HCT116 (cell line): ENCODE data around the gene AGRP. TPM values are rescaled to one million over a fixed set of nuclear protein-coding genes. Genes with fewer than 3 reads are reported as not detected.

Experiments
- ATAC-seq: fragments of 200-7000 bp; cut with Tn5 transposase; 2 replicates; pipeline ENCODE4 v1.9.1; 2020; ENCODE audit warnings: mild to moderate bottlenecking, moderate library complexity
- BruUV-seq: library from RNA; stranded (reverse); fragments of 400-500 nt; replicated peaks from 2 replicates; lab custom pipeline; 2021; lab: Mats Ljungman, UMichigan
- CTCF ChIA-PET: fragments of 300-600 bp; sonication (Branson Sonifier 250); formaldehyde crosslinking; loops from one replicate; lab custom pipeline; 2021; ENCODE audit warnings: antibody characterized with exemption; lab: Charles Lee
- POLR2A ChIA-PET: fragments of 300-600, 350-600 bp; sonication (Branson Sonifier 250); formaldehyde crosslinking; loops from one replicate; lab custom pipeline; 2021; ENCODE audit warnings: antibody characterized with exemption; lab: Charles Lee
- RAD21 ChIA-PET, 2 experiments: fragments of 300-600 bp; sonication (Branson Sonifier 250); formaldehyde crosslinking; loops; one replicate each; lab custom pipeline; 2023; ENCODE audit warnings: low total read pairs in 2 of 2; ENCODE audit not compliant: uncharacterized antibody in 2 of 2, unreplicated experiment in 2 of 2, low non-redundant PET in 1 of 2; lab: Charles Lee
- DNase-seq: peaks from one replicate; pipeline ENCODE4 v3.0.0-alpha.2; 2010; ENCODE audit warnings: low read depth, low spot score
- H2AFZ ChIP-seq: fragments of 200-600 bp; shearing (Covaris generic), sonication (generic); 2 replicates; pipeline ENCODE4 v1.6.1; 2017; ENCODE audit warnings: low read depth, mixed run types, mixed read lengths, antibody characterized with exemption, low read length; ENCODE audit not compliant: poor library complexity, severe bottlenecking
- H3K27ac ChIP-seq: 2 replicates; pipeline ENCODE4 v1.5.1; 2012; ENCODE audit warnings: low read depth, low read length
- H3K27me3 ChIP-seq: fragments of 200-600 bp; sonication (generic); 2 replicates; pipeline ENCODE4 v1.6.1; 2016; ENCODE audit warnings: mixed run types, low read length, mixed read lengths; ENCODE audit not compliant: insufficient read depth
- H3K36me3 ChIP-seq, 2 experiments: fragments of 200-500 bp in 1 of 2; fragments of 200-600 bp in 1 of 2; sonication (Bioruptor generic) in 1 of 2; sonication (generic) in 1 of 2; 2 replicates each; pipeline versions ENCODE4 v1.5.1 to v1.6.1; 2014 to 2016; ENCODE audit warnings: low read length in 2 of 2, inconsistent platforms in 1 of 2, mixed read lengths in 1 of 2, mixed run types in 1 of 2; ENCODE audit not compliant: insufficient read depth in 2 of 2, control insufficient read depth in 1 of 2
- H3K4me1 ChIP-seq, 2 experiments: fragments of 200-600 bp in 1 of 2; sonication (generic) in 1 of 2; 2 replicates each; pipeline versions ENCODE4 v1.5.1 to v1.6.1; 2012 to 2017; ENCODE audit warnings: low read length in 2 of 2, inconsistent platforms in 1 of 2, mild to moderate bottlenecking in 1 of 2, mixed read lengths in 1 of 2, mixed run types in 1 of 2, moderate library complexity in 1 of 2; ENCODE audit not compliant: insufficient read depth in 2 of 2, control insufficient read depth in 1 of 2
- H3K4me2 ChIP-seq: fragments of 200-600 bp; sonication (generic); 2 replicates; pipeline ENCODE4 v1.6.1; 2017; ENCODE audit warnings: mixed run types, low read length, mixed read lengths
- H3K4me3 ChIP-seq, 2 experiments: fragments of 200-600 bp in 1 of 2; sonication (generic) in 1 of 2; replicated peaks in 1 of 2; 2 replicates each; pipeline ENCODE4 v1.5.1; 2011 to 2016; ENCODE audit warnings: low read length in 2 of 2, control low read depth in 1 of 2, low read depth in 1 of 2, mild to moderate bottlenecking in 1 of 2, mixed read lengths in 1 of 2, mixed run types in 1 of 2
- H3K79me2 ChIP-seq: fragments of 200-600 bp; sonication (generic); 2 replicates; pipeline ENCODE4 v1.6.1; 2017; ENCODE audit warnings: mild to moderate bottlenecking, mixed run types, low read length, moderate library complexity, mixed read lengths; ENCODE audit not compliant: insufficient read depth
- H3K9ac ChIP-seq: fragments of 200-600 bp; sonication (generic); 2 replicates; pipeline ENCODE4 v1.6.1; 2016; ENCODE audit warnings: low read length, mixed read lengths
- H3K9me2 ChIP-seq: fragments of 200-600 bp; sonication (generic), shearing (Covaris generic); 2 replicates; pipeline ENCODE4 v1.6.1; 2017; ENCODE audit warnings: mixed run types, mild to moderate bottlenecking, moderate library complexity; ENCODE audit not compliant: insufficient read depth
- H3K9me3 ChIP-seq, 2 experiments: fragments of 200-500 bp in 1 of 2; fragments of 200-600 bp in 1 of 2; sonication (Bioruptor generic) in 1 of 2; sonication (generic) in 1 of 2; 2 replicates each; pipeline ENCODE4 v1.6.1; 2014 to 2017; ENCODE audit warnings: low read length in 2 of 2, mixed read lengths in 2 of 2, inconsistent platforms in 1 of 2, low read depth in 1 of 2, mild to moderate bottlenecking in 1 of 2, mixed run types in 1 of 2, moderate library complexity in 1 of 2; ENCODE audit not compliant: control insufficient read depth in 1 of 2, insufficient read depth in 1 of 2
- H4K20me1 ChIP-seq: fragments of 200-600 bp; sonication (generic), shearing (Covaris generic); 2 replicates; pipeline ENCODE4 v1.6.1; 2017; ENCODE audit warnings: mixed run types, mild to moderate bottlenecking, moderate library complexity; ENCODE audit not compliant: insufficient read depth
- ATF3 ChIP-seq: IDR thresholded peaks from 2 replicates; pipeline ENCODE4 v1.6.1; 2012
- CEBPB ChIP-seq: IDR thresholded peaks from 2 replicates; pipeline ENCODE4 v1.6.1; 2012; ENCODE audit warnings: low read depth
- EGR1 ChIP-seq: IDR thresholded peaks from 2 replicates; pipeline ENCODE4 v1.6.1; 2012; ENCODE audit warnings: low read depth
- EZH2phosphoT487 ChIP-seq: fragments of 200-600 bp; IDR thresholded peaks from 2 replicates; pipeline ENCODE4 v1.6.1; 2018; ENCODE audit warnings: antibody characterized with exemption, borderline replicate concordance
- JUND ChIP-seq: IDR thresholded peaks from 2 replicates; pipeline ENCODE4 v1.6.1; 2012
- POLR2A ChIP-seq: IDR thresholded peaks from 2 replicates; pipeline ENCODE4 v1.7.0; 2011; ENCODE audit warnings: borderline replicate concordance; ENCODE audit not compliant: insufficient read depth, insufficient read length; ENCODE audit errors: extremely low read depth
- POLR2AphosphoS5 ChIP-seq: IDR thresholded peaks from 2 replicates; pipeline ENCODE4 v1.6.1; 2011; ENCODE audit warnings: mild to moderate bottlenecking, low read depth, low read length, moderate library complexity
- RAD21 ChIP-seq: IDR thresholded peaks from 2 replicates; pipeline ENCODE4 v1.6.1; 2012; ENCODE audit warnings: low read depth, mild to moderate bottlenecking
- SP1 ChIP-seq: IDR thresholded peaks from 2 replicates; pipeline ENCODE4 v1.6.1; 2012; ENCODE audit warnings: low read depth
- ZFX ChIP-seq: fragments of 450-650 bp; IDR thresholded peaks from 2 replicates; pipeline ENCODE4 v1.6.1; 2017
- intact Hi-C: fragments of 100-400 bp; cut with micrococcal nuclease; formaldehyde crosslinking; loops from 2 replicates; pipeline ENCODE4 v1.10.0; 2022
- total RNA-seq: library from RNA; stranded (reverse); gene quantifications from one replicate; pipeline ENCODE4 v1.2.1, GENCODE V29; 2021; ENCODE audit not compliant: unreplicated experiment
- TF ChIP-seq, protein P1 (sequence below): IDR thresholded peaks from 2 replicates; pipeline ENCODE4 v1.6.1; 2011; ENCODE audit warnings: mild to moderate bottlenecking, low read length, moderate library complexity; ENCODE audit not compliant: insufficient replicate concordance; ENCODE audit errors: extremely low read depth
- TF ChIP-seq, protein P2 (sequence below): IDR thresholded peaks from 2 replicates; pipeline ENCODE4 v1.6.1; 2012

AGRP gene
- total RNA-seq, 1 experiment from 2014 or later, result not detected

- intact Hi-C loops, result loop anchor here (1.0 kb wide), 3 partner anchors 19 to 187 kb away; no protein-coding TSS in a partner anchor
- Histone ChIP-seq H3K27me3 (no peaks in the 10 kb centered on the region), H3K4me1 (peaks cover 0 to 3% of the 10 kb centered on the region in 2 experiments; a peak in 1 of 4 replicates), H3K9me2 (no peaks in the 10 kb centered on the region), H4K20me1 (no peaks in the 10 kb centered on the region), H3K9me3 (no peaks in the 10 kb centered on the region), H3K79me2 (no peaks in the 10 kb centered on the region), H3K27ac (no peak overlapping the region), H3K4me3 (no peak overlapping the region), H3K4me2 (no peak overlapping the region), H3K36me3 (no peaks in the 10 kb centered on the region; a peak in 1 of 4 replicates), H3K9ac (no peak overlapping the region), H2AFZ (no peak overlapping the region)
- ChIA-PET CTCF (interaction anchor here (1.1 to 3.5 kb wide), 13 partner anchors 12 to 552 kb away, joined by 3 to 41 read pairs (median 4); partner anchors contain the start of genes HSD11B2 and ZDHHC1), POLR2A (no interaction called here), RAD21 (interaction anchor here (0.9 to 2.0 kb wide), 4 partner anchors 19 to 186 kb away, joined by 3 to 7 read pairs (median 4); no protein-coding TSS in a partner anchor)
- ATAC-seq (no peak), DNase-seq (no peak)
- BruUV-seq, result no TSS peak
- TF ChIP-seq ATF3 (no peak), POLR2A (no peak), RAD21 (no peak), CEBPB (no peak), EGR1 (no peak), EZH2phosphoT487 (no peak), JUND (no peak), POLR2AphosphoS5 (no peak), ZFX (no peak), SP1 (no peak)
- TF ChIP-seq, protein P1, sequence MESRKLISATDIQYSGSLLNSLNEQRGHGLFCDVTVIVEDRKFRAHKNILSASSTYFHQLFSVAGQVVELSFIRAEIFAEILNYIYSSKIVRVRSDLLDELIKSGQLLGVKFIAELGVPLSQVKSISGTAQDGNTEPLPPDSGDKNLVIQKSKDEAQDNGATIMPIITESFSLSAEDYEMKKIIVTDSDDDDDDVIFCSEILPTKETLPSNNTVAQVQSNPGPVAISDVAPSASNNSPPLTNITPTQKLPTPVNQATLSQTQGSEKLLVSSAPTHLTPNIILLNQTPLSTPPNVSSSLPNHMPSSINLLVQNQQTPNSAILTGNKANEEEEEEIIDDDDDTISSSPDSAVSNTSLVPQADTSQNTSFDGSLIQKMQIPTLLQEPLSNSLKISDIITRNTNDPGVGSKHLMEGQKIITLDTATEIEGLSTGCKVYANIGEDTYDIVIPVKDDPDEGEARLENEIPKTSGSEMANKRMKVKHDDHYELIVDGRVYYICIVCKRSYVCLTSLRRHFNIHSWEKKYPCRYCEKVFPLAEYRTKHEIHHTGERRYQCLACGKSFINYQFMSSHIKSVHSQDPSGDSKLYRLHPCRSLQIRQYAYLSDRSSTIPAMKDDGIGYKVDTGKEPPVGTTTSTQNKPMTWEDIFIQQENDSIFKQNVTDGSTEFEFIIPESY, result no peak
- TF ChIP-seq, protein P2, sequence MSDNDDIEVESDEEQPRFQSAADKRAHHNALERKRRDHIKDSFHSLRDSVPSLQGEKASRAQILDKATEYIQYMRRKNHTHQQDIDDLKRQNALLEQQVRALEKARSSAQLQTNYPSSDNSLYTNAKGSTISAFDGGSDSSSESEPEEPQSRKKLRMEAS, result no peak
These were observed 36.3 kb downstream of the AGRP start for GRCh38 chr16:67446968-67447507.
